ENCODE measurements around the gene USP26.

The USP26 gene

DNA sequence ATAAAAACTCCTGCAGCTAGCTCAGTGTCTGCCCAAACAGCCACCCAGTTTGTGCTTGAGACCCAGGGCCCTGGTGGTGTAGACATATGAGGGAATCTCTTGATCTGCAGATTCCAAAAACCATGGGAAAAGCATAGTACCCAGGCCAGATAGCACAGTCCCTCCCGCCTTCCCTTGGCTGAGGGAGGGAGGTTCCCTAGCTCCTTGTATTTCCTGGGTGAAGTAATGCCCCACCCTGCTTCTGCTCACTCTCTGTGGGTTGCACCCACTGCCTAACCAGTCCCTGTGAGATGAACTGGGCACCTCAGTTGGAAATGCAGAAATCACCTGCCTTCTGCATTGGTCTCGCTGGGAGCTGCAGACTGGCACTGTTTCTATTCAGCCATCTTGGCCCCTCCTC is 54.6 kb downstream of the USP26 start:
- no peaks in the 10 kb centered on the region for H3K36me3 ChIP-seq
- no peak for DNase-seq
- no peak overlapping the region for H3K4me3 ChIP-seq (ENCODE audit: low read depth, low read length)
- no peaks in the 10 kb centered on the region for H3K9me3 ChIP-seq
- no peaks in the 10 kb centered on the region for H3K27me3 ChIP-seq
- H3K4me1 ChIP-seq, result no peaks in the 10 kb centered on the region
- TF ChIP-seq, protein P1, sequence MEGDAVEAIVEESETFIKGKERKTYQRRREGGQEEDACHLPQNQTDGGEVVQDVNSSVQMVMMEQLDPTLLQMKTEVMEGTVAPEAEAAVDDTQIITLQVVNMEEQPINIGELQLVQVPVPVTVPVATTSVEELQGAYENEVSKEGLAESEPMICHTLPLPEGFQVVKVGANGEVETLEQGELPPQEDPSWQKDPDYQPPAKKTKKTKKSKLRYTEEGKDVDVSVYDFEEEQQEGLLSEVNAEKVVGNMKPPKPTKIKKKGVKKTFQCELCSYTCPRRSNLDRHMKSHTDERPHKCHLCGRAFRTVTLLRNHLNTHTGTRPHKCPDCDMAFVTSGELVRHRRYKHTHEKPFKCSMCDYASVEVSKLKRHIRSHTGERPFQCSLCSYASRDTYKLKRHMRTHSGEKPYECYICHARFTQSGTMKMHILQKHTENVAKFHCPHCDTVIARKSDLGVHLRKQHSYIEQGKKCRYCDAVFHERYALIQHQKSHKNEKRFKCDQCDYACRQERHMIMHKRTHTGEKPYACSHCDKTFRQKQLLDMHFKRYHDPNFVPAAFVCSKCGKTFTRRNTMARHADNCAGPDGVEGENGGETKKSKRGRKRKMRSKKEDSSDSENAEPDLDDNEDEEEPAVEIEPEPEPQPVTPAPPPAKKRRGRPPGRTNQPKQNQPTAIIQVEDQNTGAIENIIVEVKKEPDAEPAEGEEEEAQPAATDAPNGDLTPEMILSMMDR (IDR thresholded peaks at IDR 0.05; ENCODE audit: low read depth, low read length), result no peak

DNA sequence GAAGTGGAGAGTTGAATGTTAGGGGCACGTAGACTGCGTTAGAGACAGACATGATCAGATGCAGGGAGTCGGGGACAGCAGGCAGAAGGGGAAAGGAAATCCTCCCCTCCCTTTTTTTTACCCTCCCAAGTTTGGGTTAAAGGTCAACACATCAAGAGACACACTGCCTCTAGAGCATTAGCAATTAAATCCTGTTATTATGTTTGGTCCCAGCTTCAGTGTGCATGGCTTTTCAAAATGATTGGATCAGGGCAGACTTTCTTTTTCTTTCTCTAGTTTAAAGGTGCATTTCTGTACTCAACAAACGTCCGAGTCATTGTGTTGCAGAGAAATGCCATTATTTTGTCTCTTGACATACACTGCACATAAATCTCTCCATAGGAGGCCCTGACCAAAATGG is 63.9 kb downstream of the USP26 start:
- DNase-seq, result no peak
- H3K27me3 ChIP-seq, result no peaks in the 10 kb centered on the region
- TF ChIP-seq, protein P1 (IDR thresholded peaks at IDR 0.05; ENCODE audit: low read depth, low read length), result no peak
- no peaks in the 10 kb centered on the region for H3K9me3 ChIP-seq
- H3K4me3 ChIP-seq (ENCODE audit: low read depth, low read length), result no peak overlapping the region
- no peaks in the 10 kb centered on the region for H3K4me1 ChIP-seq
- no peaks in the 10 kb centered on the region for H3K36me3 ChIP-seq

DNA sequence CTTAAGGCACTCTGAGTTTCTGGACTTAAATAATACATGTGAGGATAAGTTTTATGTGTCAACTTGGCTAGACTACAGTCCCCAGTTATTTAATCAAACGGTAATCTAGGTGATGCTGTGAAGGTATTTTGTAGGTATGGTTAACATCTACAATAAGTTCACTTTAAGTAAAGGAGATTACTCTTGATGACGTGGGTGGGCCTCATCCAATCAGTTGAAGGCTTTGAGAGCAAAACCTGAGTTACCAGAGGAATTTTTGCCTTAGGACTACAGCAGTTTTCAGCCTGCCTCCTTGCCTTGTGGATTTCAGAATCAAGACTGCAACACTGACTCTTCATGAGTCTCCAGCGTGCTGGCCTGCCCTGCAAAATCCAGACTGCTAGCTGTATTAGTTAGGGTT is 78.7 kb downstream of the USP26 start:
- TF ChIP-seq, protein P1 (IDR thresholded peaks at IDR 0.05; ENCODE audit: low read depth, low read length), result no peak
- no peaks in the 10 kb centered on the region for H3K27me3 ChIP-seq
- H3K4me1 ChIP-seq, result no peaks in the 10 kb centered on the region
- no peaks in the 10 kb centered on the region for H3K36me3 ChIP-seq
- no peaks in the 10 kb centered on the region for H3K9me3 ChIP-seq
- H3K4me3 ChIP-seq (ENCODE audit: low read depth, low read length), result no peak overlapping the region
- DNase-seq, result no peak

DNA sequence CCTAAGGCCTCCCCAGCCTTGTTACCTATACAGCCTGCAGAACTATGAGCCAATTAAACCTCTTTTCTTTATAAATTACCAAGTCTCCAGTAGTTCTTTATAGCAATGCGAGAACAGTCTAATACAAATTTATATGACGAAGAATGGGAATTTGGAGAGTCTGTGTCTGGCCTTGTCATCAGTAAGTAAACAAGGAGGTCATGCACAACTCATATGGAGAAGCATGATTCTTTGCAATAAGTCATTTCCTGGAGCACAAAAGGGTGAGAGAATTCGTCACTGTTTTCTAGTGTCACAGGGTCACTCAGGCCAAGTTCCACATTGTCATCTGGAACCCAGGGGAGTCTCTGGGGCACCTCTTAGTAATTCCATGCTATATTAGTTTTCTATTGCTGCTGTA is 89.5 kb downstream of the USP26 start:
- Histone ChIP-seq H3K4me3 (ENCODE audit: low read depth, low read length) (no peak overlapping the region), H3K4me1 (no peaks in the 10 kb centered on the region)
- TF ChIP-seq, protein P1 (IDR thresholded peaks at IDR 0.05; ENCODE audit: low read depth, low read length), result no peak

DNA sequence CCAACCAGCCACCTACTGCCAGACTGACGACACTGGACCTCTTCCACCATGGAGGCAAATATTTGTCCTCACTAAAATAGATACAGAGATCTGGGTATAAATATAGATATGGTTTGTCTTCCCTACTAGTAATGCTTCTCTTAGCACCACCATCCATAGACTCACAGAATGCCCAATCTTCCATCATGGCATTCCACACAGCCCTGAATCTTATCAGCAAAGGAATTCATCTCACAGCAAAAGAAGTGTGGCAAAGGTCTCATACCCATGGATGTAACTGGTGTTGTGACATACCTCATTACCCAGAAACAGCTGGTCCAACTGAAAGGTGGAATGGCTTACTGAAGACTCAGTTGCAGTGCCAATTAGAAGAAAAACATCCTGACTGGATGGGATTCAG is 91.3 kb downstream of the USP26 start:
- Histone ChIP-seq H3K9me3 (no peaks in the 10 kb centered on the region), H3K36me3 (no peaks in the 10 kb centered on the region), H3K4me1 (no peaks in the 10 kb centered on the region), H3K4me3 (ENCODE audit: low read depth, low read length) (no peak overlapping the region), H3K27me3 (no peaks in the 10 kb centered on the region)
- TF ChIP-seq, protein P1 (IDR thresholded peaks at IDR 0.05; ENCODE audit: low read depth, low read length), result no peak
- no peak for DNase-seq

More for the DNA sequence above, 89.5 kb downstream of the USP26 start:
- DNase-seq, result no peak
- no peaks in the 10 kb centered on the region for H3K27me3 ChIP-seq
- H3K9me3 ChIP-seq, result no peaks in the 10 kb centered on the region
- H3K36me3 ChIP-seq, result no peaks in the 10 kb centered on the region

DNA sequence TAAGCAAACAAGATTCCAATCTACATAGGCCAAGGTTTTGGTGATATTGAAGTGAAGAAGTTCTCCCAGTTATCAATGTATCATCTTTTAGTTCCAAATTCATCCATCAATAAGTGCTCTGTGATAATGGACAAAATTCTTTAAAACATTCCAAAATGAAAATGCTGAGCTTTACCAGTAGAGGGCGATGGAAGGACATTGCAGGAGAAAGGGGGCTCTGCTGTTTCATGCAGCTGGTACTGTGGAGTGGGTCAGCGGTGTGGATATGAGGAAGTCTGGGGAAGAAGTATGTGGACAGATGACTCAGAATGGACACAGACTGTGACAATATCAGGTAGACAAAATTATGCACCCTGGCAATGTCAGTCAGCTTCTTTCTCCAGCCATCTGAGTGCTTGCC is 91.9 kb downstream of the USP26 start:
- DNase-seq, result no peak
- TF ChIP-seq, protein P1 (IDR thresholded peaks at IDR 0.05; ENCODE audit: low read depth, low read length), result peak; percentile 52
- no peaks in the 10 kb centered on the region for H3K9me3 ChIP-seq

More for the DNA sequence above, 91.9 kb downstream of the USP26 start:
- H3K27me3 ChIP-seq, result no peaks in the 10 kb centered on the region
- no peak overlapping the region for H3K4me3 ChIP-seq (ENCODE audit: low read depth, low read length)
- no peaks in the 10 kb centered on the region for H3K36me3 ChIP-seq
- H3K4me1 ChIP-seq, result no peaks in the 10 kb centered on the region
